ENCODE data around the gene TULP3.

GRCh38 chr12:2858944-2859421 is 31.7 kb upstream of the TULP3 start:
- TF ChIP-seq CTCF (IDR thresholded peaks at IDR 0.05; ENCODE audit: extremely low read depth in 1 of 2, insufficient read depth in 1 of 2, low read depth in 1 of 2, low read length in 2 of 2), result no peak
- TF ChIP-seq POLR2A (IDR thresholded peaks at IDR 0.05; ENCODE audit: low read depth, low read length), result no peak
- TF ChIP-seq EZH2 (IDR thresholded peaks at IDR 0.05; ENCODE audit: borderline replicate concordance, low read depth, low read length, severe bottlenecking), result no peak
- TF ChIP-seq JUN (IDR thresholded peaks at IDR 0.05; ENCODE audit: borderline replicate concordance, insufficient read depth, insufficient read length, low read depth), result no peak
- no peak for TF ChIP-seq MAX (IDR thresholded peaks at IDR 0.05; ENCODE audit: insufficient read depth, insufficient read length)
- no peak for TF ChIP-seq FOS (IDR thresholded peaks at IDR 0.05; ENCODE audit: borderline replicate concordance, insufficient read depth, low read length)
- TF ChIP-seq POLR2AphosphoS5 (IDR thresholded peaks at IDR 0.05; ENCODE audit: insufficient read depth, low read depth, low read length), result no peak

Data from endothelial cell of umbilical vein (primary cell).